EH (cell line): ENCODE results near the gene APELA.
A peak's percentile ranks its signal among the peaks of the same experiment; 100 is the strongest.
"Not testable (repeated sequence)": the region's sequence is repeated elsewhere in the genome, so short reads cannot be mapped to it uniquely, and the experiment has no call there.

Source experiments
- DNase-seq: peaks from one replicate; pipeline ENCODE4 v3.0.0-alpha.2; 2015; ENCODE audit warnings: low read depth

The APELA gene

DNA sequence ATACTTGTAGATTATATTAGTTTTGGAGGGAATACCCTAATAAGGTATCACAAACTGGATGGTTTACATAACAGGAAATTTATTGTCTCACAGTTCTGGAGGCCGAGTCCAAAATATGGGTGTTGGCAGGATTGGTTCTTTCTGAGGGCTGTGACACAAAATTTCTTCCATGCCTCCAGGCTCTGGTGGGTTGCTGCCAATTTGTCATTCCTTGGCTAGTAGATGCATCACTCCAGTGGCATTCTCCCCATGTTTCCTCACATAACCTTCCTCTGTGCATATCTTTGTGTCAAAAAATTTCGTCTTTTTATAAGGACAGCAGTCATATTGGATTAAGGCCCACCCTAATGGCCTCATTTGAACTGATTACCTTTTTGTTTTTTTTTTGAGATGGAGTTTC lies 49.3 kb downstream of the APELA start:
- DNase-seq: peak; percentile 87

DNA sequence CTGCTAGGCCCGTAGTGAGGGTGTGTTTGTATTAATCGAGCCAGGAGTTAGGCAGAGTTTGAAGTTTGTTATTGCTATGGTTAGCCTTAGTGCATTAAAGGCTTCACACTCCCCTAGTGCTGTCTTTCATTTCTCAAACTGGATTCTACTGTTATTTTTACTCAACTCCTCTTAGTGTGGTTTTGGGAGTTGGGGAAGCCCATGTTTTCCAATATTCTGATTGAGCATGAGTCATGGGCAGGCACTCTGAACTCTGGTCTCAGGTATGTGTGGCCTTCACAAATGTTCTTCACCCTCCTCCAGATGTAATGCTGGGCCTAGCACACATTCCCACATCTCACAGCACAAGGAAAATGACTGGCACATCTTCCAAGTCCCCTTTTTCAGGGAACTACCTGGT lies 50.1 kb downstream of the APELA start:
- DNase-seq: peak; percentile 61

DNA sequence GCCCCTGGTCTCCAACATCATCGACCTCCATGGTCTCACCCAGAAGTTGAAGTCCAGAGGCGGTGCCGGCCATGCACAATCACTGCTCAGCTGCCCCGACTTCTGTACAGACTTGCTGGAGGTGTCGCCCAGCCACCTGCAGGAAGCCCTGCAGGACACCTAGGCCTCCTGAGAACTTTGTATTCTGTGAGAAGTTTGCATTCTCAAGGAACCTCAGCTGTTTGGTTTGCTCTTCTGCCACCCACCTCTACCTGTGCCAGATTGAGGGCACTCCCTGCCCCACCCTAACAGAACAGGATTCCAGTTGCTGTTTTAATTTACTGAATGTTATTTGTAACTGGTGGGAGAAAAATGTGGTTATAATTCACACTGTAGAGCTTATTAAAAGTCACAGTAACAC lies 53.7 kb downstream of the APELA start:
- DNase-seq: no peak

DNA sequence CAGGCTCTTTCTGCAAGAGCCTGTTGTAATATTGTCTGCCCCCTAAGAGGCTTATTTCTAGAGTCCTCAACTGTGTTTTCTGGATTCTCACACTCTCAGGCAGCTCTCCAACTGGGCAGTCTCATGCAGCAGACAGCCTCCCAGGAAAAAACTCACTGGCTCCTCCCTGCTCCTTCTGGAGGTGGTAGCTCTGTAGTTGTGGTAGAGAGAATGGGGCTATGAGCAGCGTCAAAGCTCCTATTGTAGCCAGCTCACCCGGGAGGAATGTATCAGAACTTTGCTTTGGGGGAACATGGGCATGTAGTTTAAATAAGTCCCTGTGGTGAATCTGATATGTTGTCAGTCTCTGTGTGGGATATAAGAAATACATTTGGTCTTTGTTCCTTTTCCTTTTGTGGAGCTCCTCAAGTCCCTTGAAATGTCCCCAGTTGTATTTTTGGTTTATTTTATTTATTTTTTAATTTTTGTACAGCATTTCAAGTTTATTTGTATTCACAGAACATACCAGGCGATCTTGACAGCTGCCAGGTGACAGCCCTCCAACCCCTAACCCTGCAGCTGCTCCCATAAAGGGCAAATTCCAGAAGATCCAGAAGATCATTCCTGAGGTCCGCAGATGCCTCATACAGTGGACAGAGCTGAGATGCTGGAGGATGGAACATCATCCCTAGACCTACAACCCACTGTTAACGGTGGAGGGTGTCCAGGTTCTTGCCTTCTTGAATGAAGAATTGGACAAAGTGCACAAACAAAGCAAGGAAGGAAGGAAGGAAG lies 54.8 kb downstream of the APELA start:
- peak; percentile 72 for DNase-seq

DNA sequence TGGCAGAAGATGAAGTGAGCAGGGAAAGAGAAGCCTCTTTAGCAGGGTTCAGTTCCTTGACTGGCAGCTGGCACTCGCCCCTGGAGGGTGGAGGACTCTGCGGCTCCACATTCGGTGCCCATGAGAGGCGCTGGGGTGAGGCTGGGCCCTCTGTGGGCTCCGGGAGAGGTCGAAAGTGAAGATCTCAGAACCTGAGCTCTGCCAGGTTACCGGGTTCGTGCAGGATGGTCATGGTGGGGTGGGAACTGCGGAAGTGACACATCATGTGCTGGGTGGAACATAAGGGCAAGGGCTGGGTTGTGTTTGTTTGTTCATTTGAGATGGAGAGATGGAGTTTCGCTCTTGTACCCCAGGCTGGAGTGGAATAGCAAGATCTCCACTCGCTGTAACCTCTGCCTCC lies 56.3 kb downstream of the APELA start:
- DNase-seq: no peak

DNA sequence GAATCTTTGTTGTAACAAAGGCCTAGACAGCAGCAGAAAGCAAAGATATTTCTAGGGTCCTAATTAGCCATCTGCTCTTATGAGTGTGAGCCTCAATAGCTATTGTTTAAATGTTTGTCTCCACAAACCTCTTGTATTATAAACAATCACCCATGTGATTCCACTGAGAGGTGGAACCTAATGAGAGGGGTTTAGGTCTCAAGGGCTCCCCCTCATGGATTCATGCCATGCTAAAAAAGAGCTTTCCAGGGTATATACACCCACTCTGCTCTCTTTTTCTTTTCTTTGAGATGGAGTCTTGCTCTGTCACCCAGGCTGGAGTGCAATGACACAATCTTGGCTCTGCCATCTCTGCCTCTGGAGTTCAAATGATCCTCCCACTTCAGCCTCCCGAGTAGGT lies 58.4 kb downstream of the APELA start:
- DNase-seq: peak; percentile 16

DNA sequence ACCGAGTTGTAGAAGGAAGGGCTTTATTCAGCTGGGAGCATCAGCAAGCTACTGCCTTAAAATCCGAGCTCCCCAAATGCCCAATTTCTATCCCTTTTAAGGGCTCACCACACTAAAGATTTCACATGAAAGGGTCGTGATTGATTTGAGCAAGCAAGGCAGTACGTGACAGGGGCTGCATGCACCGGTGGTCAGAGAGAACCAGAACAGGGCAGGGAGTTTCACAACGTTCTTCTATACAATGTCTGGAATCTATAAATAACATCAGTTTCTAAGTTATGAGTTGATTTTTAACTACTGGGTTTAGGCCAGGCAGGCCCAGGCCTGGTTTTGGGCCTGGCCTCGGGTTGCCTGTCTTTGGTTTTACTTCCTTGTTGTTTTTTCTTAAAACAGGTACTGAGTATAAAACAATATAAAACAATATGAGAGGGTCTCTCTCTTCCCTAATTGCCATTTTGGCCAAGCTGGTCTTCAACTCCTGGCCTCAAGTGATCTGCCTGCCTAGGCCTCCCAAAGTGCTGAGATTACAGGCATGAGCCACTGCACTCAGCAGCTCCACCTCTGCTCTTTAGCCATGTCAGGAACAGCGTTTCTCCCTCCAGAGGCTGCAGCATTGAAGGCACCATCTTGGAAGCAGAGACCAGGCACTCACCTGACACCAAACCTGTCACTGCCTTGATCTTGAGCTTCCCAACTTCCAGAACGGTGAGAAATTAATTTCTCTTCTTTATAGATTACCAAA lies 59.1 kb downstream of the APELA start:
- not testable (repeated sequence) for DNase-seq

DNA sequence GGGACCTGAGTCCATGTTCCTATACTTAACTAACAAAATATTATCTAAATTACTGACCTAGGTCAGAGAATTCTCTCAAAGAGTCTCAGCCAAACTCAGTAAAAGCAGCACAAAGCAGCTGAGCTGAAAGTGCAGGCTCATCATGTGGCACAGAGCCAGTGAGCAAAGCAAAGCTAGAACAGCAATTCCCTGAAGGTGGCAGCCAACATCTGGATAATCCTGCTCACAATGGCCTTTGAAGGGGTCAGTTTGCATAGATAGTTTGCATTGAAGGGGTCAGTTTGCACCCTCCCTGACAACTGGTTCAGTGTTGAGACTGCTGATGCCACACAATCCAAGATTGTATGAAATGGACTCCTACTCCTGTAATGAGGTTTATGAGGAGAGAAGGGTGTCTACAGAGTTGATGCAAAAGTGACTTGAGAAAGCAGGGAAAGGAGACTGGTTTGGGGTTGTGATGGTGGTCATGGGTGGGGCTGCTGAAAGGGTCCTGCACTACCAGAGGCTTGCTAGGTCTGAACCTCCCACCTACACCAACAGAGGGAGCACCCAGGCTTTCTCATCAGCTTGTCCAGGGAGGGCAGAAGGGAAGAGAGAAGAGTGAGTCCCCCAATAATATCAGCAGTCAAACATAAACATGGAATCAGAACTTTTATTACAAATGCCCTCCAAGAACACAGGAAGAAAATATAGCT lies 60.7 kb downstream of the APELA start:
- peak; percentile 31 for DNase-seq

DNA sequence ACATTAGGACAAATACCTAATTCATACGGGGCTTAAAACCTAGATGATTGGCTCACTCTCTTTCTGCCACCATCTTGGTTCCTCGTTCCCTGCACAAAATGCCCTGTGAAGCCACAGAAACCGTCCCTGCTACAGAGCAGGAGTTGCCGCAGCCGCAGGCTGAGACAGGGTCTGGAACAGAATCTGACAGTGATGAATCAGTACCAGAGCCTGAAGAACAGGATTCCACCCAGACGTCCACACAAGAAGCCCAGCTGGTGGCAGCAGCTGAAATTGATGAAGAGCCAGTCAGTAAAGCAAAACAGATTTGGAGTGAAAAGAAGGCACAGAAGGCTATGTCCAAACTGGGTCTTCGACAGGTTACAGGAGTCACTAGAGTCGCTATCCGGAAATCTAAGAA lies 66.2 kb downstream of the APELA start:
- DNase-seq: no peak

DNA sequence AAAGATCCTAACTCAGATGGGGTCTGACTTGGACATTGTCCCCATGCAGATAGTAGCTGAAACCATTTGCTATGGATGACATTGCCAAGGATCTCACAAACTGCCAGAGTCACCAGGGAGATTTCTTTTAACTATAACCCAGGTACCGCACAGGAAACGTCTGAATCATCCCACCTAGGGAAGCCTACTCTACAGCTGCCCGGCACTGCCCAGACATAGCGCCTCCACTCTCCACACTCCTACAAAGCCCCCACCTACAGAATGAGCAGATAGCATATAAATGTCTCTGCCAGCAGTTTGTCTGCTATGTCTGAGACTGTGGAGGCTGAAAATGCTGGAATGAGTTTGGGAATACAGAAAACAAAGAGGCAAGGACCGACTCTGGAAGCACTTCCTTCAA lies 68.2 kb downstream of the APELA start:
- no peak for DNase-seq

DNA sequence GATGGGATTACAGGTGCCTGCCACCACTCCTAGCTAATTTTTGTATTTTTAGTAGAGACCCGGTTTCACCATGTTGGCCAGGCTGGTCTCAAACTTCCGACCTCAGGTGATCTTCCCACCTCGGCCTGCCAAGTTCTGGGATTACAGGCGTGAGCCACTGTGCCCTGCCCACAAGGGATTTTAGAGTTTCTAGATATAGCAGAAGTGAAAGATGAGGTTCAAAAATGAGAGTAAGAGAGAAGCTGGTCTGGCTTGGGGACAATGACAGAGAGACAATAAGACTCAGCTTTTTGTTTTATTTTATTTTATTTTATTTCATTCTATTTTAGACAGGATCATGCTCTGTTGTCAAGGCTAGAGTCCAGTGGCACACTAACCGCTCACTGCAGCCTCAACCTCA lies 69.8 kb downstream of the APELA start:
- no peak for DNase-seq
